ENCODE data around the gene CCDC50. TPM values are rescaled to one million over a fixed set of nuclear protein-coding genes. Genes with fewer than 3 reads are reported as not detected.

The CCDC50 gene
- total RNA-seq, 4 donors from 2014 or later: 27.8 to 58.7 (median 34.5) TPM

DNA sequence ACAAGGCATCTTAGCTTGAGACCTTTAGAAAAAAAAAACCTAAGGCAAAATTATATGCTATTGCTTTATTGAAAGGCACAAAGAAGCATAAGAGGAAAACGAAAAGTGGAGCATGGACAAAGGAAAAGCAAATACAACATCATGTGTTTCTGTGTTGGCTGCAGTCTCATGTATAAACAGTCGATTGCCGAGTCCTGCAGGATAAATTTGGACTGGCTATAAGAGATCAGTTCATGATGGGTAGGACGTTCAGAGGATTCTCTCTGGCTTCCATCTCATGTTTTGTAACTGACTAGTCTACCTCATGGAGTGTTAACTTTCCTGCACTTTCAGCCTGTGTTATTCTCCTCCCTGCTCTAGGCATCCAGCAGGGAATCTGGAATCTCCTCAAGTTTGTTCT is 21.9 kb upstream of the CCDC50 start:
- DNase-seq (ENCODE audit: low spot score in 2 of 2): no peak
- no peak for TF ChIP-seq POLR2A (IDR thresholded peaks at IDR 0.05)
- TF ChIP-seq, protein P1, sequence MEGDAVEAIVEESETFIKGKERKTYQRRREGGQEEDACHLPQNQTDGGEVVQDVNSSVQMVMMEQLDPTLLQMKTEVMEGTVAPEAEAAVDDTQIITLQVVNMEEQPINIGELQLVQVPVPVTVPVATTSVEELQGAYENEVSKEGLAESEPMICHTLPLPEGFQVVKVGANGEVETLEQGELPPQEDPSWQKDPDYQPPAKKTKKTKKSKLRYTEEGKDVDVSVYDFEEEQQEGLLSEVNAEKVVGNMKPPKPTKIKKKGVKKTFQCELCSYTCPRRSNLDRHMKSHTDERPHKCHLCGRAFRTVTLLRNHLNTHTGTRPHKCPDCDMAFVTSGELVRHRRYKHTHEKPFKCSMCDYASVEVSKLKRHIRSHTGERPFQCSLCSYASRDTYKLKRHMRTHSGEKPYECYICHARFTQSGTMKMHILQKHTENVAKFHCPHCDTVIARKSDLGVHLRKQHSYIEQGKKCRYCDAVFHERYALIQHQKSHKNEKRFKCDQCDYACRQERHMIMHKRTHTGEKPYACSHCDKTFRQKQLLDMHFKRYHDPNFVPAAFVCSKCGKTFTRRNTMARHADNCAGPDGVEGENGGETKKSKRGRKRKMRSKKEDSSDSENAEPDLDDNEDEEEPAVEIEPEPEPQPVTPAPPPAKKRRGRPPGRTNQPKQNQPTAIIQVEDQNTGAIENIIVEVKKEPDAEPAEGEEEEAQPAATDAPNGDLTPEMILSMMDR (IDR thresholded peaks at IDR 0.05): no peak
- 72 to 74% methylated on average over 4 of the region's 4 CpGs for WGBS, 2 donors
- H3K4me3 ChIP-seq (ENCODE audit: low read depth, poor library complexity, severe bottlenecking): no peak overlapping the region
- intact Hi-C loops (cut with DNase I; ENCODE audit: low total_unique reads): no loop called here

DNA sequence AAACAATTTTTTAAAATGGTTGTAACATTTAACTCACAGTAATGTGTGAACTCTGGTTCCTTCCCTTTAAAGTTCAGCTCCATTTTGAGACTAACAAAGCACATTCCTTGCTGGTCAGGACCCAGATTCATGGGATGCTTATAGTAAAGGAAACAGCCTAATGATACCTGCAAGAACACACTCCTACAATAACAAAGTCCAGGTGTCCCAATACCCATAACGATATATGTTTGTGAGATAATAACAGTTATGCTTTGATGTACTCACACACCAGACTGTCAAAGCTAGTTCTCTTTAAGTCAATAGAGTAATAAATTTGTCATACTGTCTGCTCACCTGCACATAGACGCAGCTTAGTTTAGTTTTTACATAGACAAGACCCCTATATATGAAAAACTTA is 15.9 kb upstream of the CCDC50 start:
- no peak overlapping the region for H3K4me3 ChIP-seq (ENCODE audit: low read depth, poor library complexity, severe bottlenecking)
- TF ChIP-seq, protein P1 (IDR thresholded peaks at IDR 0.05): no peak
- TF ChIP-seq POLR2A (IDR thresholded peaks at IDR 0.05): no peak
- intact Hi-C loops (cut with DNase I; ENCODE audit: low total_unique reads): no loop called here
- DNase-seq (ENCODE audit: low spot score in 2 of 2): no peak
- 74 to 76% methylated on average over 2 of the region's 2 CpGs for WGBS, 2 donors

DNA sequence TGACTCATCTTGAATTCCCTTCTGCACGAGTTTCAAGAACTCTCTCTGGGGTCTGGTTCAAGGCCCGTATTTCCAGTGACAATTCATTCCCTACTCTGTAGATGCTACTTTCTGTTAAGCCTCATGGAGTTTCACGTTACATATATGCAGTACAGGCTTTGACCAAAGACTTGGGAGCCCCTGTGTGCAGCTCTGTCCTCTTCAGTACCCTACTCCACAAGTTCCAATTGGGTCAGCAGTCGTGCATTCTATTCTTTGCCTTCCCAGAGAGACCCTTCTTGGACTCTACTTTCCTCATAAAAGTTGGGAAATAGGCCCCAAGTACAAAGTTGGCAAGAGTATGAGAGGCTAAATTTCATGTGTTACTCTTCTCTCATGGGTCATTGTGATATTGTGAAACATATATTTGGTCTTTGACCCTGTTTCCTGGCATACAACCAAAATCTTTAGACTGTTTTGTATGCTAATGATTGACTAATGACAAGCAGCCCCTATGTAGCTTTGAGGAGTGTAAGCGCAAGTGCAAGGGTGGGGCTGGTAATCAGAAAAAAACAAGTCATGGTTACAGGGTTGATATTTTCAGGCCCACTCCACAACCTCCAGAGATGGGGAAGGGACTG is 15.0 kb upstream of the CCDC50 start:
- TF ChIP-seq POLR2A (IDR thresholded peaks at IDR 0.05): no peak
- TF ChIP-seq, protein P1 (IDR thresholded peaks at IDR 0.05): no peak
- intact Hi-C loops (cut with DNase I; ENCODE audit: low total_unique reads): no loop called here
- H3K4me3 ChIP-seq (ENCODE audit: low read depth, poor library complexity, severe bottlenecking): no peak overlapping the region
- WGBS, 2 donors: 91 to 93% methylated on average over 5 of the region's 5 CpGs
- no peak for DNase-seq (ENCODE audit: low spot score in 2 of 2)

DNA sequence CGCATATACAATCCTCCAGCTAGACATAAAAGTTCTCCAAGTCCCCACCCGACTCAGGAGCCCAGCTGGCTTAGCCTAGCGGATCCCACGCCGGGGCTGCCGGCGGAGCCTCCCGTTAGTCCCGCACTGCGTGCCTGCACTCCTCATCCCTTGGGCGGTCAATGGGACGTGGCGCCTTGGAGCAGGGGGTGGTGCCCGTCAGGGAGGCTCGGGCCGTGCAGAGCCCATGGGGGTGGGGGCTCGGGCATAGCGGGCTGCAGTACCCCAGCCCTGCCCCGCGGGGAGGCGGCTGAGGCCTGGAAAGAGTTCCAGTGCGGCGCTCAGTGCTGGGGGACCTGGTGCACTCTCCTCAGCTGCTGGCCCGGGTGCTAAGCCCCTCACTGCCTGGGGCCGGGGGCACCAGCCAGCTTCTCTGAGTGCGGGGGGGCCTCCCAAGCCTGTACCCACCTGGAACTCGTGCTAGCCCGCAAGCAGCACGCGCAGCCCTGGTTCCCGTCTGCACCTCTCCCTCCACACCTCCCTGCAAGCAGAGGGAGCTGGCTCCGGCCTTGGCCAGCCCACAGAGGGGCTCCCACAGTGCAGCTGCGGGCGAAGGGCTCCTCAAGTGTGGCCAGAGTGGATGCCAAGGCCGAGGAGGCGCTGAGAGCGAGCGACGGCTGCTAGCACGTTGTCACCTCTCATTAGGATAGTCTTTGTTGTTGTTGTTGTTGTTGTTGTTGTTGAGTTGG is 12.2 kb upstream of the CCDC50 start:
- DNase-seq (ENCODE audit: low spot score in 2 of 2): no peak

DNA sequence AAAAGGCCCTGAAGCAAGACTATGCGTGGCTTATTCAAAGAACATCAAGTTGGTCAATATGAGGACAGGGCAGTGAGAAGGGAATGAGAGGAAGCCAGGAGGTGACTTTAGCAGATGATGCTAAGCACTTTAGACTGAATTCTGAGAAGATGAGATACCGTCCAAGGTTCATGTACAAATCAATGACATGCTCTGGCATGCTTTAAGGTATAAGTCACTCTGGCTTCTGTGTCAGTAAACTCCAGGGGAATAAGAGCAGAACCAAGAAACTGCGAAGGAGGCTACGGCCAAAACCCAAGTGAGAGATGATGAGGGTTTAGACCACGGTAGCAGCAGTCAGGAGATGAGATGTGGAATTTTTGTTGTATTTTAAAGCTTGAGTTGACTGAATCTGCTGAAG is 8.9 kb upstream of the CCDC50 start:
- no peak for TF ChIP-seq POLR2A (IDR thresholded peaks at IDR 0.05)
- TF ChIP-seq, protein P1 (IDR thresholded peaks at IDR 0.05): no peak
- H3K4me3 ChIP-seq (ENCODE audit: low read depth, poor library complexity, severe bottlenecking): no peak overlapping the region
- intact Hi-C loops (cut with DNase I; ENCODE audit: low total_unique reads): no loop called here
- DNase-seq (ENCODE audit: low spot score in 2 of 2): no peak
- WGBS, 2 donors: 48 to 75% methylated on average over 5 of the region's 5 CpGs

More for the DNA sequence above, 12.2 kb upstream of the CCDC50 start:
- intact Hi-C loops (cut with DNase I; ENCODE audit: low total_unique reads): no loop called here
- TF ChIP-seq, protein P1 (IDR thresholded peaks at IDR 0.05): no peak
- TF ChIP-seq POLR2A (IDR thresholded peaks at IDR 0.05): no peak
- no peak overlapping the region for H3K4me3 ChIP-seq (ENCODE audit: low read depth, poor library complexity, severe bottlenecking)
- WGBS, 2 donors: 90 to 96% methylated on average over 16 to 34 of the region's 40 CpGs

All from lower leg skin (tissue), 4 donors.